Vagina (tissue), 2 donors: Measurements from ENCODE around the gene SOX18. TPM values are rescaled to one million over a fixed set of nuclear protein-coding genes. Genes with fewer than 3 reads are reported as not detected.
A peak's percentile ranks its signal among the peaks of the same experiment; 100 is the strongest.

Source experiments
- DNase-seq, 2 donors: peaks; one replicate each; pipeline ENCODE4 v3.0.0-alpha.2; 2017; ENCODE audit errors: extremely low spot score in 2 of 2
- H3K27ac ChIP-seq: fragments of 200-600 bp; sonication (generic); one replicate; pipeline ENCODE4 v1.5.1; 2019
- H3K27me3 ChIP-seq: fragments of 200-600 bp; sonication (generic); one replicate; pipeline ENCODE4 v1.5.1; 2019
- H3K36me3 ChIP-seq, 2 donors: fragments of 200-600 bp; sonication (generic); one replicate each; pipeline ENCODE4 v1.5.1; 2017 to 2019
- H3K4me1 ChIP-seq: fragments of 200-600 bp; sonication (generic); one replicate; pipeline ENCODE4 v1.5.1; 2019
- H3K4me3 ChIP-seq, 2 donors: fragments of 200-600 bp; sonication (generic); 1 replicate in 1 of 2; 2 replicates in 1 of 2; pipeline ENCODE4 v1.5.1; 2016 to 2019
- H3K9me3 ChIP-seq: fragments of 200-600 bp; sonication (generic); one replicate; pipeline ENCODE4 v1.5.1; 2019
- POLR2A ChIP-seq, 2 donors: fragments of 450-650 bp; IDR thresholded peaks; one replicate each; pipeline ENCODE4 v1.6.1; 2017; ENCODE audit warnings: antibody characterized with exemption in 2 of 2, mild to moderate bottlenecking in 2 of 2, moderate library complexity in 2 of 2
- POLR2AphosphoS5 ChIP-seq, 2 donors: sonication (generic); formaldehyde crosslinking; IDR thresholded peaks; one replicate each; pipeline ENCODE4 v1.9.0; 2017; ENCODE audit warnings: antibody characterized with exemption in 2 of 2, mild to moderate bottlenecking in 2 of 2, low read depth in 1 of 2; ENCODE audit not compliant: insufficient read depth in 1 of 2
- intact Hi-C: fragments of 100-400 bp; cut with DNase I; formaldehyde crosslinking; loops from one replicate; pipeline ENCODE4 v1.15.1; 2023
- total RNA-seq: library from RNA; depleted of rRNA; stranded (reverse); fragments of >200 nt; gene quantifications from one replicate; pipeline ENCODE4 v1.2.3, GENCODE V29; 2016
- TF ChIP-seq, protein P1 (sequence below), 3 experiments: fragments of 450-650 bp in 2 of 3; fragments of 200-600 bp in 1 of 3; sonication (generic) in 1 of 3; IDR thresholded peaks; one replicate each; pipeline ENCODE4 v1.5.1; 2017 to 2019; ENCODE audit warnings: antibody characterized with exemption in 3 of 3, mild to moderate bottlenecking in 2 of 3, moderate library complexity in 2 of 3

SOX18 gene
- total RNA-seq, 1 donor from 2014 or later: 57.2 TPM

GRCh38 chr20:64055893-64056638, 6.6 kb upstream of the SOX18 start:
- H3K36me3 ChIP-seq: no peaks in the 10 kb centered on the region
- peaks cover 28% of the 10 kb centered on the region for H3K4me1 ChIP-seq
- DNase-seq: no peak
- peaks cover 6% of the 10 kb centered on the region for H3K27me3 ChIP-seq
- H3K27ac ChIP-seq: no peak overlapping the region
- intact Hi-C loops: no loop called here
- no peak overlapping the region for H3K4me3 ChIP-seq
- TF ChIP-seq, protein P1, sequence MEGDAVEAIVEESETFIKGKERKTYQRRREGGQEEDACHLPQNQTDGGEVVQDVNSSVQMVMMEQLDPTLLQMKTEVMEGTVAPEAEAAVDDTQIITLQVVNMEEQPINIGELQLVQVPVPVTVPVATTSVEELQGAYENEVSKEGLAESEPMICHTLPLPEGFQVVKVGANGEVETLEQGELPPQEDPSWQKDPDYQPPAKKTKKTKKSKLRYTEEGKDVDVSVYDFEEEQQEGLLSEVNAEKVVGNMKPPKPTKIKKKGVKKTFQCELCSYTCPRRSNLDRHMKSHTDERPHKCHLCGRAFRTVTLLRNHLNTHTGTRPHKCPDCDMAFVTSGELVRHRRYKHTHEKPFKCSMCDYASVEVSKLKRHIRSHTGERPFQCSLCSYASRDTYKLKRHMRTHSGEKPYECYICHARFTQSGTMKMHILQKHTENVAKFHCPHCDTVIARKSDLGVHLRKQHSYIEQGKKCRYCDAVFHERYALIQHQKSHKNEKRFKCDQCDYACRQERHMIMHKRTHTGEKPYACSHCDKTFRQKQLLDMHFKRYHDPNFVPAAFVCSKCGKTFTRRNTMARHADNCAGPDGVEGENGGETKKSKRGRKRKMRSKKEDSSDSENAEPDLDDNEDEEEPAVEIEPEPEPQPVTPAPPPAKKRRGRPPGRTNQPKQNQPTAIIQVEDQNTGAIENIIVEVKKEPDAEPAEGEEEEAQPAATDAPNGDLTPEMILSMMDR (IDR thresholded peaks at IDR 0.05): no peak
- TF ChIP-seq POLR2AphosphoS5 (IDR thresholded peaks at IDR 0.05; ENCODE audit: insufficient read depth in 1 of 2, low read depth in 1 of 2) (no peak), POLR2A (IDR thresholded peaks at IDR 0.05) (no peak)
- no peaks in the 10 kb centered on the region for H3K9me3 ChIP-seq

- Histone ChIP-seq H3K4me3 (no peak overlapping the region), H3K4me1 (peaks cover 28% of the 10 kb centered on the region), H3K9me3 (no peaks in the 10 kb centered on the region), H3K36me3 (no peaks in the 10 kb centered on the region), H3K27ac (no peak overlapping the region), H3K27me3 (peaks cover 8% of the 10 kb centered on the region)
- intact Hi-C loops: no loop called here
- TF ChIP-seq POLR2AphosphoS5 (IDR thresholded peaks at IDR 0.05; ENCODE audit: insufficient read depth in 1 of 2, low read depth in 1 of 2) (no peak), POLR2A (IDR thresholded peaks at IDR 0.05) (no peak)
- TF ChIP-seq, protein P1 (IDR thresholded peaks at IDR 0.05): no peak
- DNase-seq: no peak
These were observed 6.0 kb upstream of the SOX18 start for GRCh38 chr20:64055396-64055892.

DNA sequence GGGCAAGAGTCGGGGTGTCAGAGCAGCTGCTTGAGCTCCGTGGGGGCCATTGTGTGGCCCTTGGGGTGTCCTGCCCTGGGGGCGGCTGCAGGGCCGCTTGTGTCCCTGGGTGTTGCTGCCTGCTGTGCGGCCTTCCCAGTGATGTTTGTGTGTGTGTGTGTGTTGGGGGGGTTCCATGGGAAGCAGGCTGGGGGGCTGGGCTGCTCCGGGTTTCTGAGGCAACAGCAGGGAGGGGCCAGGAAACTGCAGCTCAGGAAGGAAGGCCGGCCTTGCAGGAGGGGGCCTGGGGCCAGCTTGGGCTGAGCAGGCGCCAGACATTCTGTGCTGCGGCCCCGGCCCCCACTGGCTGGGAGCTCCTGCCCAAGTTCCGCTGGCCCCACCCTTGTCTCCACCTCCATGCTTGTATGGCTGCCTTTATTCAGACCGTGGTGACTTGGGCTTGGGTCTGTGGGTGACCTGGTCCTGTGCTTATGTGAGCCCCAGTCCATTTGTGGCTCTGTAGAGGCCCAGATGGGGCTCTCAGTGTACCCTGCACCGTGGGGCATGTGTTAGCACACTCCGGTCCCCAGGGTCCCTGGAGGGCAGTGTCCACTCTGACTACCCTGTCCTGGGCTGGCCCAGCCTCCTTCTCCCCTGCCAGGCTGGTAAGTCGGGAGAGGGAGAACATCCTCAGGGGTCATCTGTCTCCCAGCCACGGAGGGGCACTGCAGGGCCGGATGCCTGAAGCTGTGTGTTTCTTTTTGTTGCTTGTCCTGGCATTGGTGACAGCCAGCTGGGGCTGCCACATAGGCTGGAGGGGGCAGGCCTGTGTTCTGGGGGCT, 4.6 kb upstream of the SOX18 start:
- Histone ChIP-seq H3K36me3 (no peaks in the 10 kb centered on the region), H3K27me3 (peaks cover 8% of the 10 kb centered on the region), H3K4me3 (no peak overlapping the region), H3K27ac (no peak overlapping the region), H3K4me1 (peaks cover 33% of the 10 kb centered on the region), H3K9me3 (no peaks in the 10 kb centered on the region)
- intact Hi-C loops: no loop called here
- TF ChIP-seq POLR2AphosphoS5 (IDR thresholded peaks at IDR 0.05; ENCODE audit: insufficient read depth in 1 of 2, low read depth in 1 of 2) (peak; percentile 18 to 45), POLR2A (IDR thresholded peaks at IDR 0.05) (no peak)
- TF ChIP-seq, protein P1 (IDR thresholded peaks at IDR 0.05): no peak
- DNase-seq: no peak

- no peaks in the 10 kb centered on the region for H3K9me3 ChIP-seq
- peaks cover 38% of the 10 kb centered on the region for H3K4me1 ChIP-seq
- H3K27ac ChIP-seq: no peak overlapping the region
- H3K36me3 ChIP-seq: no peaks in the 10 kb centered on the region
- H3K27me3 ChIP-seq: peaks cover 8% of the 10 kb centered on the region
- H3K4me3 ChIP-seq: no peak overlapping the region
- no peak for DNase-seq
- TF ChIP-seq POLR2A (IDR thresholded peaks at IDR 0.05) (no peak), POLR2AphosphoS5 (IDR thresholded peaks at IDR 0.05; ENCODE audit: insufficient read depth in 1 of 2, low read depth in 1 of 2) (no peak)
- TF ChIP-seq, protein P1 (IDR thresholded peaks at IDR 0.05): no peak
- intact Hi-C loops: no loop called here
These were observed 3.8 kb upstream of the SOX18 start for GRCh38 chr20:64052987-64053840.
